Measurements from ENCODE around the gene BHLHE40. TPM values are rescaled to one million over a fixed set of nuclear protein-coding genes. Genes with fewer than 3 reads are reported as not detected.

The BHLHE40 gene
- total and polyA plus RNA-seq, 2 of the 13 experiments (the other 11 are each of a cell fraction or from before 2014, with no cell fraction given), result 1.8 to 51.0 TPM

GRCh38 chr3:4977001-4977852, 2.0 kb upstream of the BHLHE40 start:
- no peak overlapping the region for H2AFZ ChIP-seq (ENCODE audit: low read length)
- POLR2A ChIA-PET, result interaction anchor here (1.2 to 3.8 kb wide), 5 partner anchors 8 to 256 kb away, joined by 4 to 20 read pairs (median 5); no protein-coding TSS in a partner anchor
- in situ Hi-C loops (cut with HindIII; ENCODE audit: extremely low pct_ligation_motif_present, low pct_unique_long_range_greater_than_20kb), result no loop called here
- H3K79me2 ChIP-seq (ENCODE audit: insufficient read depth, low read length), result peaks cover 28% of the 10 kb centered on the region
- ATAC-seq (peak; percentile 58), FAIRE-seq (peak; percentile 81), DNase-seq (ENCODE audit: low spot score) (peak; percentile 84)
- 20% methylated on average over 30 of the region's 35 CpGs for WGBS (ENCODE audit: low lambda C conversion rate)
- H3K36me3 ChIP-seq (replicated peaks in 1 of 2; ENCODE audit: control insufficient read depth in 1 of 2, insufficient read depth in 2 of 2, low read length in 2 of 2), result peaks cover 0 to 11% of the 10 kb centered on the region in 2 experiments; a peak in 4 of 5 replicates
- BruUV-seq (replicated peaks), result no TSS peak
- H3K9ac ChIP-seq (ENCODE audit: insufficient read depth, low read depth, low read length), result peak overlapping the region; percentile 89
- H3K27me3 ChIP-seq (ENCODE audit: control insufficient read depth in 1 of 2, insufficient read depth in 2 of 2, low read length in 2 of 2), result no peaks in the 10 kb centered on the region; a peak in 1 of 5 replicates
- H3K9me3 ChIP-seq (ENCODE audit: low read length), result no peaks in the 10 kb centered on the region
- CTCF ChIA-PET (ENCODE audit: low intra/inter-chr PET ratio, low total read pairs), result interaction anchor here (1.2 to 1.5 kb wide), 2 partner anchors 257 to 266 kb away, joined by 4 to 15 read pairs; no protein-coding TSS in a partner anchor
- peaks cover 17% of the 10 kb centered on the region for H4K20me1 ChIP-seq (ENCODE audit: insufficient read depth, low read length)
- intact Hi-C loops (cut with micrococcal nuclease; ENCODE audit: unreplicated experiment), result loop anchor here (2.0 to 5.0 kb wide), 5 partner anchors 50 to 320 kb away; partner anchors contain the start of gene ARL8B
- H3K4me1 ChIP-seq (ENCODE audit: insufficient read depth, low read length), result peaks cover 24% of the 10 kb centered on the region
- H3K4me3 ChIP-seq (replicated peaks in 1 of 3; ENCODE audit: insufficient read depth in 1 of 3, low read depth in 2 of 3, low read length in 3 of 3), result peak overlapping the region; percentile 45 to 95 (median 57)
- peak overlapping the region; percentile 100 for H3K27ac ChIP-seq (ENCODE audit: extremely low read length, insufficient read depth, low read length)
- H3K4me2 ChIP-seq (ENCODE audit: low read depth, low read length), result peak overlapping the region; percentile 97
- TF ChIP-seq ZFY (CRISPR knock-in tag; IDR thresholded peaks at IDR 0.05) (peak; percentile 58), NR2F1 (CRISPR knock-in tag; IDR thresholded peaks at IDR 0.05) (peak; percentile 11 to 70; a peak in 2 of 4 replicates), ETS1 (CRISPR knock-in tag; IDR thresholded peaks at IDR 0.05) (0 out of 2 replicates have a peak, but pooled peaks have one; percentile 11), HMG20A (CRISPR knock-in tag; IDR thresholded peaks at IDR 0.05; ENCODE audit: borderline replicate concordance) (peak; percentile 31; the same call in 1 of the 2 replicates), ZNF317 (CRISPR knock-in tag; IDR thresholded peaks at IDR 0.05) (no peak), HBP1 (CRISPR knock-in tag; IDR thresholded peaks at IDR 0.05; ENCODE audit: low read depth) (peak; percentile 45; the same call in 1 of the 2 replicates), SMAD9 (CRISPR knock-in tag; IDR thresholded peaks at IDR 0.05) (no peak), HDAC2 (CRISPR knock-in tag; IDR thresholded peaks at IDR 0.05) (peak; percentile 63), CSRNP2 (CRISPR knock-in tag; conservative IDR thresholded peaks at IDR 0.05; ENCODE audit: low read depth) (no peak), CHD2 (IDR thresholded peaks at IDR 0.05; ENCODE audit: low read depth, low read length) (peak; percentile 36; the same call in 1 of the 2 replicates), ZNF549 (CRISPR knock-in tag; IDR thresholded peaks at IDR 0.05) (no peak), ZSCAN20 (CRISPR knock-in tag; IDR thresholded peaks at IDR 0.05; ENCODE audit: borderline replicate concordance) (peak; percentile 48; the same call in 1 of the 2 replicates), ZNF431 (CRISPR knock-in tag; IDR thresholded peaks at IDR 0.05; ENCODE audit: borderline replicate concordance, low read depth) (0 out of 2 replicates have a peak, but pooled peaks have one; percentile 5), POLR2AphosphoS5 (IDR thresholded peaks at IDR 0.05; ENCODE audit: low read depth, low read length) (peak; percentile 66), ZBTB34 (CRISPR knock-in tag; IDR thresholded peaks at IDR 0.05) (0 out of 2 replicates have a peak, but pooled peaks have one; percentile 24), LBX2 (CRISPR knock-in tag; IDR thresholded peaks at IDR 0.05; ENCODE audit: borderline replicate concordance) (0 out of 2 replicates have a peak, but pooled peaks have one; percentile 59)
